Lower leg skin (tissue), 3 donors: ENCODE measurements around the gene FOXL2.

ENCODE experiments used
- CTCF ChIP-seq, 3 donors: fragments of 450-650 bp; IDR thresholded peaks; one replicate each; pipeline ENCODE4 v1.5.1; 2016; ENCODE audit warnings: antibody characterized with exemption in 3 of 3, mild to moderate bottlenecking in 3 of 3, moderate library complexity in 2 of 3
- POLR2A ChIP-seq, 2 donors: fragments of 450-650 bp; IDR thresholded peaks; one replicate each; pipeline ENCODE4 v1.6.1; 2016 to 2017; ENCODE audit warnings: antibody characterized with exemption in 2 of 2, mild to moderate bottlenecking in 1 of 2, moderate library complexity in 1 of 2

- no peak for TF ChIP-seq CTCF (IDR thresholded peaks at IDR 0.05)
- no peak for TF ChIP-seq POLR2A (IDR thresholded peaks at IDR 0.05)
These were observed 17.3 kb upstream of the FOXL2 start for GRCh38 chr3:138964264-138964663.
